H9 (cell line): ENCODE results near the gene WASF3. TPM values are rescaled to one million over a fixed set of nuclear protein-coding genes. Genes with fewer than 3 reads are reported as not detected.

Experiments
- DNase-seq: peaks from one replicate; pipeline ENCODE4 v3.0.0-alpha.2; 2017
- H2AFZ ChIP-seq: one replicate; pipeline ENCODE4 v1.6.1; 2013; ENCODE audit warnings: mild to moderate bottlenecking, low read length, control low read depth, moderate library complexity
- H2AK5ac ChIP-seq: 2 replicates; pipeline ENCODE4 v1.6.1; 2013; ENCODE audit warnings: low read length, control low read depth, mixed read lengths; ENCODE audit not compliant: insufficient read length
- H2BK120ac ChIP-seq: one replicate; pipeline ENCODE4 v1.6.1; 2013; ENCODE audit warnings: low read depth, mild to moderate bottlenecking, low read length, control low read depth, inconsistent platforms; ENCODE audit not compliant: poor library complexity, severe bottlenecking
- H2BK12ac ChIP-seq: 2 replicates; pipeline ENCODE4 v1.6.1; 2013; ENCODE audit warnings: low read length, control low read depth, mixed read lengths, low read depth; ENCODE audit not compliant: insufficient read length
- H2BK15ac ChIP-seq: 2 replicates; pipeline ENCODE4 v1.6.1; 2013; ENCODE audit warnings: low read depth, low read length, control low read depth
- H2BK20ac ChIP-seq: one replicate; pipeline ENCODE4 v1.6.1; 2013; ENCODE audit warnings: low read depth, mild to moderate bottlenecking, low read length, control low read depth, inconsistent platforms; ENCODE audit not compliant: poor library complexity, severe bottlenecking
- H2BK5ac ChIP-seq: 2 replicates; pipeline ENCODE4 v1.6.1; 2013; ENCODE audit warnings: low read length, control low read depth, mixed read lengths; ENCODE audit not compliant: insufficient read length
- H3K14ac ChIP-seq: 2 replicates; pipeline ENCODE4 v1.6.1; 2013; ENCODE audit warnings: low read length, control low read depth; ENCODE audit not compliant: insufficient read depth
- H3K18ac ChIP-seq: 2 replicates; pipeline ENCODE4 v1.6.1; 2013; ENCODE audit warnings: low read depth, mild to moderate bottlenecking, mixed read lengths, low read length, control low read depth; ENCODE audit not compliant: insufficient read length
- H3K23ac ChIP-seq: 2 replicates; pipeline ENCODE4 v1.6.1; 2013; ENCODE audit warnings: low read length, control low read depth, mixed read lengths, low read depth; ENCODE audit not compliant: insufficient read length
- H3K23me2 ChIP-seq: 2 replicates; pipeline ENCODE4 v1.6.1; 2013; ENCODE audit warnings: low read depth, mild to moderate bottlenecking, mixed read lengths, low read length, control low read depth; ENCODE audit not compliant: insufficient read length, poor library complexity, severe bottlenecking
- H3K27ac ChIP-seq: 2 replicates; pipeline ENCODE4 v1.5.1; 2013; ENCODE audit warnings: low read length, control low read depth, mixed read lengths, low read depth; ENCODE audit not compliant: insufficient read length
- H3K27me3 ChIP-seq: 2 replicates; pipeline ENCODE4 v1.6.1; 2013; ENCODE audit warnings: low read length, control low read depth, inconsistent platforms; ENCODE audit not compliant: insufficient read depth
- H3K4ac ChIP-seq: 2 replicates; pipeline ENCODE4 v1.6.1; 2013; ENCODE audit warnings: low read depth, mild to moderate bottlenecking, control low read depth, inconsistent platforms, low read length, moderate library complexity
- H3K4me1 ChIP-seq: 2 replicates; pipeline ENCODE4 v1.6.1; 2013; ENCODE audit warnings: low read length, control low read depth, inconsistent platforms; ENCODE audit not compliant: insufficient read depth
- H3K4me2 ChIP-seq: 2 replicates; pipeline ENCODE4 v1.6.1; 2013; ENCODE audit warnings: low read length, control low read depth, mixed read lengths; ENCODE audit not compliant: insufficient read length, insufficient read depth
- H3K56ac ChIP-seq: 2 replicates; pipeline ENCODE4 v1.6.1; 2013; ENCODE audit warnings: low read depth, mild to moderate bottlenecking, mixed read lengths, low read length, control low read depth; ENCODE audit not compliant: insufficient read length
- H3K79me1 ChIP-seq: 2 replicates; pipeline ENCODE4 v1.6.1; 2013; ENCODE audit warnings: low read depth, mild to moderate bottlenecking, moderate library complexity, low read length, control low read depth, inconsistent platforms; ENCODE audit not compliant: insufficient read depth, poor library complexity, severe bottlenecking
- H3K79me2 ChIP-seq: 2 replicates; pipeline ENCODE4 v1.6.1; 2013; ENCODE audit warnings: low read length, control low read depth, inconsistent platforms; ENCODE audit not compliant: insufficient read depth
- H3K9ac ChIP-seq: 2 replicates; pipeline ENCODE4 v1.6.1; 2013; ENCODE audit warnings: low read length, control low read depth, mixed read lengths; ENCODE audit not compliant: insufficient read length; ENCODE audit errors: extremely low read depth
- H3K9me3 ChIP-seq: one replicate; pipeline ENCODE4 v1.6.1; 2013; ENCODE audit warnings: low read depth, low read length, inconsistent platforms; ENCODE audit not compliant: control insufficient read depth
- H3T11ph ChIP-seq: one replicate; pipeline ENCODE4 v1.6.1; 2013; ENCODE audit warnings: mild to moderate bottlenecking, low read length, control low read depth, inconsistent platforms
- H4K20me1 ChIP-seq: one replicate; pipeline ENCODE4 v1.6.1; 2013; ENCODE audit not compliant: control insufficient read depth, insufficient read length, insufficient read depth
- H4K5ac ChIP-seq: 2 replicates; pipeline ENCODE4 v1.6.1; 2013; ENCODE audit warnings: low read depth, mild to moderate bottlenecking, mixed read lengths, low read length, control low read depth; ENCODE audit not compliant: insufficient read length
- H4K8ac ChIP-seq: replicated peaks from 2 replicates; pipeline ENCODE4 v1.6.1; 2013; ENCODE audit warnings: low read length, control low read depth, mixed read lengths, low read depth; ENCODE audit not compliant: insufficient read length
- H4K91ac ChIP-seq: 2 replicates; pipeline ENCODE4 v1.6.1; 2013; ENCODE audit warnings: low read depth, mild to moderate bottlenecking, moderate library complexity, mixed read lengths, low read length, control low read depth; ENCODE audit not compliant: insufficient read length
- H3K27ac Mint-ChIP-seq, 3 experiments: 2 replicates in 2 of 3; 3 replicates in 1 of 3; pipeline ENCODE4 v1.8.0; 2020 to 2021; ENCODE audit warnings: mixed read lengths in 3 of 3, mild to moderate bottlenecking in 1 of 3, moderate library complexity in 1 of 3
- H3K27me3 Mint-ChIP-seq: 2 replicates; pipeline ENCODE4 v1.8.0; 2021; ENCODE audit warnings: low read depth, mild to moderate bottlenecking, moderate library complexity, mixed read lengths
- H3K36me3 Mint-ChIP-seq, 3 experiments: 2 replicates in 2 of 3; 3 replicates in 1 of 3; pipeline ENCODE4 v1.8.0; 2020 to 2021; ENCODE audit warnings: low read depth in 3 of 3, mixed read lengths in 3 of 3; ENCODE audit not compliant: insufficient read depth in 1 of 3
- H3K4me1 Mint-ChIP-seq, 2 experiments: 2 replicates each; pipeline ENCODE4 v1.8.0; 2020; ENCODE audit warnings: mixed read lengths in 2 of 2
- H3K4me3 Mint-ChIP-seq, 2 experiments: 2 replicates in 1 of 2; 3 replicates in 1 of 2; pipeline ENCODE4 v1.8.0; 2020 to 2021; ENCODE audit warnings: mild to moderate bottlenecking in 2 of 2, mixed read lengths in 2 of 2, moderate library complexity in 1 of 2
- H3K9me3 Mint-ChIP-seq, 2 experiments: 2 replicates in 1 of 2; 3 replicates in 1 of 2; pipeline ENCODE4 v1.8.0; 2020; ENCODE audit warnings: mild to moderate bottlenecking in 2 of 2, mixed read lengths in 2 of 2, moderate library complexity in 1 of 2
- WGBS: extraction: QIAGEN DNeasy Blood & Tissue Kit; methylation state at CpG from one replicate; pipeline ENCODE4 v1.1.7; 2013; ENCODE audit warnings: missing lambda C conversion rate, low lambda C conversion rate, mixed read lengths; ENCODE audit not compliant: insufficient read length; ENCODE audit errors: extremely low coverage; 5-methylcytosine and 5-hydroxymethylcytosine counted together
- total RNA-seq: library from RNA; stranded (reverse); gene quantifications from 2 replicates; pipeline ENCODE4 v1.2.1, GENCODE V29; 2021
- TF ChIP-seq, protein P1 (sequence below): fragments of 200-600 bp; sonication (generic); conservative IDR thresholded peaks from 3 replicates; pipeline ENCODE4 v1.8.0; 2021; ENCODE audit warnings: antibody characterized with exemption, mild to moderate bottlenecking

The WASF3 gene
- total RNA-seq, 1 experiment from 2014 or later, result 22.2 TPM

GRCh38 chr13:26585136-26585535 is 27.7 kb downstream of the WASF3 start:
- Mint-ChIP-seq H3K27me3 (no peaks in the 10 kb centered on the region), H3K27ac (no peak overlapping the region), H3K36me3 (no peaks in the 10 kb centered on the region), H3K4me1 (peaks cover 14 to 24% of the 10 kb centered on the region in 2 experiments), H3K4me3 (no peak overlapping the region), H3K9me3 (no peaks in the 10 kb centered on the region)
- Histone ChIP-seq H3K79me1 (peaks cover 2% of the 10 kb centered on the region), H4K5ac (no peak overlapping the region), H3K27me3 (no peaks in the 10 kb centered on the region), H2BK5ac (no peak overlapping the region), H3K9ac (no peak overlapping the region), H3K79me2 (peaks cover 2% of the 10 kb centered on the region; the same call in 1 of the 2 replicates), H2AFZ (no peak overlapping the region), H3K27ac (no peak overlapping the region), H2BK20ac (no peak overlapping the region), H2BK15ac (no peak overlapping the region), H3K18ac (no peak overlapping the region), H2BK120ac (no peak overlapping the region), H3K23ac (no peak overlapping the region), H2BK12ac (no peak overlapping the region), H3K23me2 (no peaks in the 10 kb centered on the region), H3K9me3 (no peaks in the 10 kb centered on the region), H3T11ph (no peak overlapping the region), H3K4me1 (peaks cover 6% of the 10 kb centered on the region), H2AK5ac (no peak overlapping the region), H4K91ac (no peak overlapping the region), H3K4me2 (no peak overlapping the region), H4K20me1 (no peaks in the 10 kb centered on the region), H3K14ac (no peak overlapping the region), H3K4ac (no peak overlapping the region), H3K56ac (no peak overlapping the region), H4K8ac (no peak overlapping the region)
- no CpG with 5 or more reads among the region's 1 CpG for WGBS
- TF ChIP-seq, protein P1, sequence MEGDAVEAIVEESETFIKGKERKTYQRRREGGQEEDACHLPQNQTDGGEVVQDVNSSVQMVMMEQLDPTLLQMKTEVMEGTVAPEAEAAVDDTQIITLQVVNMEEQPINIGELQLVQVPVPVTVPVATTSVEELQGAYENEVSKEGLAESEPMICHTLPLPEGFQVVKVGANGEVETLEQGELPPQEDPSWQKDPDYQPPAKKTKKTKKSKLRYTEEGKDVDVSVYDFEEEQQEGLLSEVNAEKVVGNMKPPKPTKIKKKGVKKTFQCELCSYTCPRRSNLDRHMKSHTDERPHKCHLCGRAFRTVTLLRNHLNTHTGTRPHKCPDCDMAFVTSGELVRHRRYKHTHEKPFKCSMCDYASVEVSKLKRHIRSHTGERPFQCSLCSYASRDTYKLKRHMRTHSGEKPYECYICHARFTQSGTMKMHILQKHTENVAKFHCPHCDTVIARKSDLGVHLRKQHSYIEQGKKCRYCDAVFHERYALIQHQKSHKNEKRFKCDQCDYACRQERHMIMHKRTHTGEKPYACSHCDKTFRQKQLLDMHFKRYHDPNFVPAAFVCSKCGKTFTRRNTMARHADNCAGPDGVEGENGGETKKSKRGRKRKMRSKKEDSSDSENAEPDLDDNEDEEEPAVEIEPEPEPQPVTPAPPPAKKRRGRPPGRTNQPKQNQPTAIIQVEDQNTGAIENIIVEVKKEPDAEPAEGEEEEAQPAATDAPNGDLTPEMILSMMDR, result no peak
- no peak for DNase-seq
